Left ventricle myocardium inferior (tissue), 1 donor: Measurements from ENCODE around the gene TMCC1. TPM values are rescaled to one million over a fixed set of nuclear protein-coding genes. Genes with fewer than 3 reads are reported as not detected.

Source experiments
- DNase-seq: peaks from one replicate; pipeline ENCODE4 v3.0.0-alpha.2; 2020
- H3K27ac ChIP-seq: fragments of 200-600 bp; replicated peaks from 2 replicates; pipeline ENCODE4 v1.8.0; 2021
- H3K27me3 ChIP-seq: fragments of 200-600 bp; 2 replicates; pipeline ENCODE4 v1.8.0; 2021; ENCODE audit warnings: low read depth
- H3K36me3 ChIP-seq: fragments of 200-600 bp; 2 replicates; pipeline ENCODE4 v1.8.0; 2021
- H3K4me1 ChIP-seq: fragments of 200-600 bp; 2 replicates; pipeline ENCODE4 v1.8.0; 2021
- H3K4me3 ChIP-seq: fragments of 200-600 bp; 2 replicates; pipeline ENCODE4 v1.8.0; 2021; ENCODE audit warnings: mild to moderate bottlenecking, moderate library complexity
- H3K9me3 ChIP-seq: fragments of 200-600 bp; replicated peaks from 2 replicates; pipeline ENCODE4 v1.8.0; 2021
- intact Hi-C: fragments of 100-400 bp; cut with micrococcal nuclease; formaldehyde crosslinking; loops from one replicate; pipeline ENCODE4 v1.11.0; 2022
- total RNA-seq: library from RNA; stranded (reverse); fragmentation: NEBNext Ultra II Directional; extraction: Animal tissue kit (Norgen Biotek cat#: 25700); gene quantifications from one replicate; pipeline ENCODE4 v1.2.1, GENCODE V29; 2021
- TF ChIP-seq, protein P1 (sequence below): fragments of 200-600 bp; IDR thresholded peaks from 2 replicates; pipeline ENCODE4 v1.8.0; 2021; ENCODE audit warnings: antibody characterized with exemption, mild to moderate bottlenecking, borderline replicate concordance
- donor health status: DM: no; HTN: yes; CAD: no; lungs with severe emphysema.

The TMCC1 gene
- total RNA-seq, 1 donor from 2014 or later = 28.3 TPM

DNA sequence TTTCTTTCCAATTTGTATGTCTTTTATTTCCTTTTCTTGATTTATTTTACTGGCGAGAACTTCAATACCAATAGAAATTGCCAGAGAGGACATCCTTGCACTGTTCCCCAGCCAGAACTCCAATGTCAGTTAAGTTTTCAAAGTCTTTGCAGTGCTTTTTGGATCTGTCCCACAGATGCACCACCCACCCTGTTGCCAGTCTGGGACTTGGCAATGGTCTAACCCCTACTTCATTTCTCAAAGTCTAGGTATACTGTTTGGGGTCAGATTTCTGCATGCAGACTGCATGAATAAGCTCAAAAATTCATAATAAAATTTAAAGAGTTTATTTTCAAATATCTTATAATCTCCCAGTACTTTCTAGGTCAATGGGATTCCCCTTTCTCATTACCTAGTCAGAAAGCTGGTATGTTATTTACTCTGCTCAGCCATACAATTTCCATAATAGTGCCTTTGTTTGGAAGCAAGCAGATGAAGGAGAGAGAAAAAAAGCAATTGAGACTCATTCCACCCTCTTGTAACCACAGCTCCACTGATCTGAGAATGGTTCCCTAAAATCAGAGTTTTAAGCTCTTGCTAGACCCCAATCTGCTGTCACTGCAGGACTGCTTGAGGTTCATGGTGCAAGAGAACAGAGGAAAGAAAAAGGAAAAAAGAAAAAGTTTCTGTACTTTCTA is 161.2 kb downstream of the TMCC1 start:
- no peak overlapping the region for H3K4me3 ChIP-seq
- DNase-seq = no peak
- H3K4me1 ChIP-seq = no peaks in the 10 kb centered on the region
- TF ChIP-seq, protein P1, sequence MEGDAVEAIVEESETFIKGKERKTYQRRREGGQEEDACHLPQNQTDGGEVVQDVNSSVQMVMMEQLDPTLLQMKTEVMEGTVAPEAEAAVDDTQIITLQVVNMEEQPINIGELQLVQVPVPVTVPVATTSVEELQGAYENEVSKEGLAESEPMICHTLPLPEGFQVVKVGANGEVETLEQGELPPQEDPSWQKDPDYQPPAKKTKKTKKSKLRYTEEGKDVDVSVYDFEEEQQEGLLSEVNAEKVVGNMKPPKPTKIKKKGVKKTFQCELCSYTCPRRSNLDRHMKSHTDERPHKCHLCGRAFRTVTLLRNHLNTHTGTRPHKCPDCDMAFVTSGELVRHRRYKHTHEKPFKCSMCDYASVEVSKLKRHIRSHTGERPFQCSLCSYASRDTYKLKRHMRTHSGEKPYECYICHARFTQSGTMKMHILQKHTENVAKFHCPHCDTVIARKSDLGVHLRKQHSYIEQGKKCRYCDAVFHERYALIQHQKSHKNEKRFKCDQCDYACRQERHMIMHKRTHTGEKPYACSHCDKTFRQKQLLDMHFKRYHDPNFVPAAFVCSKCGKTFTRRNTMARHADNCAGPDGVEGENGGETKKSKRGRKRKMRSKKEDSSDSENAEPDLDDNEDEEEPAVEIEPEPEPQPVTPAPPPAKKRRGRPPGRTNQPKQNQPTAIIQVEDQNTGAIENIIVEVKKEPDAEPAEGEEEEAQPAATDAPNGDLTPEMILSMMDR = no peak
- intact Hi-C loops = no loop called here
- no peaks in the 10 kb centered on the region for H3K27me3 ChIP-seq
- H3K27ac ChIP-seq = no peak overlapping the region
- H3K9me3 ChIP-seq = no peaks in the 10 kb centered on the region
- no peaks in the 10 kb centered on the region for H3K36me3 ChIP-seq

DNA sequence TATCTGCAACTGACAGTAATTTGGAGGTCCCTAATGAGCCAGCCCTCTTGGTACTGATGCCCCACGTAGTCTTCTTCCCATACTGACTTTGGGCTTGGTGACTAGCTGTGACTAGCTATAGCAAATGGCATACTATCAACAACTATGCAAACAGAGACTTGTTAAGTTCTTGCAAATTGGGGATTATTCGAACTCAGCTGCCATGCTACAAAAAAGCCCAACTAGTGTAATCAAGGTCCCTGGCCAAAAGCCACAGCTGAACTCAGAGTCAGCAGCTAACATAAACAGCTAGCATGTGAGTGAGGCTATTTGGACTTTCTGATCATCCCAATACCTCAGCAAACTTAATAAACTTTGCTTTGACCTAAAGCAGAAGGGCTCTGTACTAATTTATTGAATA is 165.8 kb downstream of the TMCC1 start:
- Histone ChIP-seq H3K9me3 (no peaks in the 10 kb centered on the region), H3K4me3 (no peak overlapping the region), H3K27me3 (no peaks in the 10 kb centered on the region), H3K36me3 (no peaks in the 10 kb centered on the region), H3K27ac (no peak overlapping the region), H3K4me1 (peaks cover 24% of the 10 kb centered on the region)
- intact Hi-C loops = no loop called here
- TF ChIP-seq, protein P1 = no peak
- no peak for DNase-seq

DNA sequence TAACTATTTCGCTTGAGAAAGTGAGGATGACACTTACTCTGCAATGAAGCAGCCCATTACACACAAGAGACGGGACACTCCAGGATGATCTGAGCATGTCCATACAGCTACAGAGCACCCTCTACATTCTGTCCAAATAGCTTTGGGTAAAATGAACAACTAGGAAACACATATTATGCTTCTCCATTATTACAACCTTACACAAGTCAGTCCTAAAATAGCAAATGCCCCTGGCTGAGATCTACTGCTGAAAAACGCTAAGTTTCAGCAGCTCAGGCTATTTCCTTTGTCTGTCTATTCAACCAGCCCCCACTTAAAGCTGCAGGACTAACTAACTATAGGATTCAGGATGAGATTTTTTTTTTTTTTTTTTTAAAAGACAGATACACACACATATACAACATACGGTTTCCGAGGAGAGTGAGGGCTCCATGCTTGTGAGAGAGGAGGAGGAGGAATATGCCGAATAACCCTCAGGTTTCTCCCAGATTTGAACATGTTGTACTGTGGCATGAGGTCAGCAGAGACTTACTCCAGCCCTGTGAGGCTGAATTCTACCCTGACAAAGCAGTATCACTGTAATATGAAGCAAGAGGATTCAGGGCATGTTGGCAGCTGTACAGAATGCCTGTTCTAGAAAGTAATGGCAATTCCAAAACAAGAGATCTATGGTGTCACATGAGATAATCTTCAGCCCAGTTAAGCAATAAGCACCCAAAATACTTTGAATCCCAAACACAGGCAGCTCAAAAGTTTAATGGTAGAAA is 169.8 kb downstream of the TMCC1 start:
- H3K4me3 ChIP-seq = peak overlapping the region; percentile 58
- TF ChIP-seq, protein P1 = no peak
- no peaks in the 10 kb centered on the region for H3K9me3 ChIP-seq
- H3K4me1 ChIP-seq = peaks cover 33% of the 10 kb centered on the region
- intact Hi-C loops = no loop called here
- DNase-seq = peak; percentile 23
- no peaks in the 10 kb centered on the region for H3K27me3 ChIP-seq
- no peaks in the 10 kb centered on the region for H3K36me3 ChIP-seq
- peak overlapping the region; percentile 81 for H3K27ac ChIP-seq

DNA sequence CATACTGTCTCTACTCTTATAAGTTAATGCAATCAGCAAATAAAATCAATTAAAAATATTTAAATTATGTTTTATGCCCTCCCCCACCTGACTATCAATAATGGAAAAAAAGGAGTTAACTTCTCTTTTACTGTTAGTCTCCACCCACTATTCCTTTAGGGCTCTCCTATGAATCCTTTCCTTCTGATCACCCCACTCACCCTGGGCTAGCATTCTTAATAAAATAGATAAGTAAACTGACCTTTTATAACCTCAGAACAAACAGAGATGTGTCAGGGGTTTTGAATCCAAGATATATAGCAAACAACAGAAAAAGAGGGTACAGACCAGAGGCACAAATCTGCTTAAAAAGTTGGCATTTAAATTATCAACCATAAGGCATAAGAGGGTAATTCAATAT is 171.0 kb downstream of the TMCC1 start:
- Histone ChIP-seq H3K9me3 (no peaks in the 10 kb centered on the region), H3K27me3 (no peaks in the 10 kb centered on the region), H3K36me3 (no peaks in the 10 kb centered on the region), H3K4me1 (peaks cover 43% of the 10 kb centered on the region), H3K27ac (peak overlapping the region; percentile 81), H3K4me3 (peak overlapping the region; percentile 58)
- DNase-seq = no peak
- intact Hi-C loops = no loop called here
- TF ChIP-seq, protein P1 = no peak

GRCh38 chr3:129718201-129718600 is 175.3 kb downstream of the TMCC1 start:
- Histone ChIP-seq H3K27me3 (no peaks in the 10 kb centered on the region), H3K4me1 (peaks cover 35% of the 10 kb centered on the region), H3K4me3 (no peak overlapping the region), H3K36me3 (no peaks in the 10 kb centered on the region), H3K9me3 (no peaks in the 10 kb centered on the region), H3K27ac (no peak overlapping the region)
- intact Hi-C loops = no loop called here
- TF ChIP-seq, protein P1 = no peak
- no peak for DNase-seq
